DMS53 treated with DMSO at 0.1 percent for 48 hours (cell line): ENCODE measurements around the gene TMEM9.

Source experiments
- DNase-seq: peaks from one replicate; lab custom pipeline; 2025; ENCODE audit not compliant: unreplicated experiment; lab: John Stamatoyannopoulos, UW

The TMEM9 gene

DNA sequence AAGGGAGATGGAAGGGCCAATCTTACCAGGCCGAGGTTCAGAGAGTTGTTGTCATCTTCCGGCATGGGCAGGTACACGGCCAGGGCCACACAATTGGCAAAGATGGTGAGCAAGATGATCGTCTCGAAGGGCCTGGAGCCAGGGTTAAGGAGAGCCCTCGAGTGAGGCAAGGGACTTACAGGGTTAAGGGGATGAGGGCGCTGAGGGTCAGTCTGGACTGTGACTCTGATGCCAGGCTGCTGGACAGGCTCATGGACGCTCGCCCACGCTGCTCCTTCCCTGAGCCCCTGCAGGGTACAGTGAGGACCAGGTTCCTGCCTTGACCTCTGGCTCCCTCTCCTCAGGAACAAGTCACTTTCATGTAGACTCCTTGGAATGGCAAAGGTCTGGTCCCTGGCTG lies 44.1 kb downstream of the TMEM9 start:
- no peak for DNase-seq

DNA sequence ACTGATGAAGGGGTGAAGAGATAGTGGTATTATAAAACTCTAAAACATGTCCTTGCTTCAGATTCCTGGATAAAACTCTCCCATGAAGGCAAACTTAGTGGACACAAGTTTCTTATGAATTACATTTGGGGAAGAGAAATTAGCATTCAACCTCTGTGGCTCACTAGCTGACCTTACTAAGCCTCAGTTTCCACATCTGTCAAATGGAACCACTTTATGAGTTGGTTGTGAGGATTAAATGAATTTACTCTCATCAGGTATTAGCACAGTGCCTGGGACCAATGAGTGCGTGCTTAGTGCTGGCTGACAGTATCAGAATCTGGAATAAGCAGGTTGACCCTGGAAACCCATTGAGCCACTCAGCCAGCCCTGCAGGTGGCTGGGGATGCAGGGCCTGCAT lies 44.6 kb downstream of the TMEM9 start:
- DNase-seq, result no peak

DNA sequence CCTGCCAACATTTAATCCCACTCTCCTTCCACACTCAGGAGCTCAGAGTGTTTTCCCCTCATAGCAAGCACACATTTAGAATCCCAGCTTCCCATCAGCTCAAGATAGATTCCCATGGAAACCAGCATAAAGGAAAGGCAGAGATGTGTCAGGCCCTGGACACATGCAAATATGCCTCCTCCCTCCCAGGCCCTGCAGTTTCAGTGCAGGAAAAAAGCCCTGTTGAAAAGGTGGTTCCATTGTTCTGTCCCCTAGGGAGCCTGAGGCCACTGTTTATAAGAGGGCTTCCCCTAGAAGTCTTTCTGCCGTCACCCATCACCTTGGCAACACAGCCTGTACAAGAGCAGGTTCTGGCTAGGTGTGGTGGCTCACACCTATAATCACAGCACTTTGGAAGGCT lies 45.7 kb downstream of the TMEM9 start:
- DNase-seq, result no peak

DNA sequence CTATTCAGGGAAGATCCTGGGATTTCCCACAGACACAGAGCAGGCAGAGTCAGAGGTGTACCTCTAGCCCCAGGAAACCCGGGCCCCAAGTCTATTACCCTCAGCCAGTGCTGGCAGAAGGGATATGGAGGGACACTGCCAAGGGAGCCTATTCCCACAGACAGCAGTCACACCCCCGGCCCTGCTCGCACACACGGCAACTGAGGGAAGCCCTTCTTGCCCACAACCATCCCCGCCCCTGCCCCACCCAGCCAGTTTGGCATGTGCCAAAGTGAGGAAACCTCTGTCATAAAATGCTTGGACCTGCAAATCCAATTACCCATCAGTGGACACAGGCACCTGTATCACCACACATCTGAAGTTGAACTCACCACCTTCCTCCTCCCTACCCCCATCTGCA lies 48.6 kb downstream of the TMEM9 start:
- no peak for DNase-seq

DNA sequence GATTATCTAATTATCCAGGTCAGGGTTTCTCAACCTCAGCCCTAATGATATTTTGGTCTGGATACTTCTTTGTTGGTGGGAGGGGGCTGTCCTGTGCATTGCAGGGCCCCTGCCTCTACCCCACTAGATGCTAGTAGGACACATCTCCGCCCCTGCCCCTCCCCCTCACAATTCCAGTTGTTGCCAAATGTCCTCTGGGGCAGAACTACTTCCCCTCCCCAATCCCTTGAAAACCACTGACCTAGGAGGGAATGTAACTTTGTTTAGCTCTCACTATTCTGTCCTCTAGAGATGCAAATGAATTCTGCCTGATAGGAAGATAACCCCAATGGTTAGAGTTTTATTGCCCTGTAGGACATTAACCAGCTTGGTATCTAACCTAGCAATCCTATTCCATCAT lies 50.1 kb downstream of the TMEM9 start:
- DNase-seq, result no peak

DNA sequence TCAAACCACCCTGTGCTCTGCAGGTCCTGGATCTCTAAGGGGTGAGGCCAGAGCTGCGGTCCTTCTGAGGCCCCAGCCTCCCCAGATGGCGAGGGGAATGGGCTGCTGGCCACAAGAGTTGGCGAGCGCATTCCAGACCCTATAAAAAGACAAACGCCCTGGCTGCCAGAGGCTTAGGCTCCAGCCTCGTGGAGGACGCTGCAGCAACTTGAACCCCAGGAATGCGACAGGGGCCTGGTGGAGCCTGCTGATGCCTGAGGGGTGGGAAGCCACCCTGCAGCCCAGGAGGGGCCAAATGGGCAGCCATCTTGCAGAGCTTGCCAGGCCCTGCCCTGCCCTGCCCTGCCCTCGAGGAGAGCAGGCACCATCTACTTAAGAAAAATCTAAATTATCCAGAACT lies 50.6 kb downstream of the TMEM9 start:
- DNase-seq, result no peak

DNA sequence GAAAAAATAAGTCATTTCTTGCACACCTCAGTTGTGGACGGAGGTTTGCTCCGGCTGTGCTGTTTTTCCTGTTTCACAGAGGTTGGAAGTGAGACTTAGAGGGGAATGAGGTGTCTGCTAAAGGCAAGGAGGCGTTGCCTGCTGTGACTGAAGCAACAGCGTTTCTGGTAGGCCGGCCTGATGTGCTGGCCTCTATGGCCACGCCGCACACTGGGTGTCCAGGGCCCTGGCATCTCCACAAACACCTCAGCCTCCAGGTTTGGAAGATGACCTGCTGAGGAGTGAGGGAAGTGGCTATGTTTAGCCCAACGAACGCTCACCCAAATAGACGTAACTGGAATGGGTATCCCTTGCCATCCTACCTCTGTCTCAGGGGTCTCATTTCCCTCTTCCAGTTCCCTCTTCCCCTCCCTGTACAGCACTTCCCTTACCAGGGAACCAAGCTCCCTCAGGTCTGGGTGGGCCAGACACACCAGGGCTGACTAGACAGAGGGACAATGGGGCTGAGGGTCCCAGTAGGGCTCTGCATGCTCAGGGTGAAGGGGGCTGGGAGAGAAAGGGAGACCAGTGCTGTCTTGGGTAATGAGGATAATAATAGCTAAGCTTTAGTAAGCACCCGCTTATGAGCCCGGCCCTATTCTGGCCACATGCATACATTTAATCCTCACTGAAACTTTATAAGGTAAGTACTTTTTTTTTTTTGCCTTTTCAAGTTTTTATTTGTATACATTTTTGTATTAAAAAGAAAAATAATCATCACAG lies 53.9 kb downstream of the TMEM9 start:
- no peak for DNase-seq

DNA sequence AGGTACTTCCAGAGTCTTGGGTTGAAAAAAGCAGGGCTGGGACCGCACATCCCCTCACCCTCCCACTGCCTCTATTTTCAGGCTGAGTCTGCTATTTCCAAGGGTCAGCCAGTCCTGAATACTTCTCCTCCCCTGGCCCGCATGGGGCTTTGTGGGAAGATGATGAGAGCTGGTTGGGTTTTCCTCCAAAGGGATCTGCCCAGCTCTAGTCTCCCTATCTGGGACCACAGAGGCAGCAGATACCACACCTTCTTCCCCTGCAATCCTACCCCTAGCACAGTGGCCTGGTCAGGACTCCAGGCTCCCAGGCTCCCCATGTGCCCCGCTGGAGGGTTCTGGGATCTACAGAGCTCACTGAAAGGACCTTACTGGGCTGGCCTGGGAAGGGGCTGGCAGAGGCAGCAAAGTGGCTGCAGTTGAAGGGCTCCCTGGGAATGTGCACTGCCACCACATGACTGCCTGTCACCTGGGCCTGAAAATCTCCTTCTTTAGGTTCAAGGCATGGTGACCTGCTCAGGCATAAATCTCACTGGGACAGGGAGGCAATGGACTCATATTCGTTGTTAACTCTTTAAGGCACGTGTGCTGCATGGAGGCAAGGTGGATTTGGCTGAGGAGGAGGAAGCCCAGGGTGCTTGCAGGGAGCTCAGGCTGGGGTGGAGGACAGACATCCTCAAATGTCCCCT lies 55.1 kb downstream of the TMEM9 start:
- DNase-seq, result no peak

DNA sequence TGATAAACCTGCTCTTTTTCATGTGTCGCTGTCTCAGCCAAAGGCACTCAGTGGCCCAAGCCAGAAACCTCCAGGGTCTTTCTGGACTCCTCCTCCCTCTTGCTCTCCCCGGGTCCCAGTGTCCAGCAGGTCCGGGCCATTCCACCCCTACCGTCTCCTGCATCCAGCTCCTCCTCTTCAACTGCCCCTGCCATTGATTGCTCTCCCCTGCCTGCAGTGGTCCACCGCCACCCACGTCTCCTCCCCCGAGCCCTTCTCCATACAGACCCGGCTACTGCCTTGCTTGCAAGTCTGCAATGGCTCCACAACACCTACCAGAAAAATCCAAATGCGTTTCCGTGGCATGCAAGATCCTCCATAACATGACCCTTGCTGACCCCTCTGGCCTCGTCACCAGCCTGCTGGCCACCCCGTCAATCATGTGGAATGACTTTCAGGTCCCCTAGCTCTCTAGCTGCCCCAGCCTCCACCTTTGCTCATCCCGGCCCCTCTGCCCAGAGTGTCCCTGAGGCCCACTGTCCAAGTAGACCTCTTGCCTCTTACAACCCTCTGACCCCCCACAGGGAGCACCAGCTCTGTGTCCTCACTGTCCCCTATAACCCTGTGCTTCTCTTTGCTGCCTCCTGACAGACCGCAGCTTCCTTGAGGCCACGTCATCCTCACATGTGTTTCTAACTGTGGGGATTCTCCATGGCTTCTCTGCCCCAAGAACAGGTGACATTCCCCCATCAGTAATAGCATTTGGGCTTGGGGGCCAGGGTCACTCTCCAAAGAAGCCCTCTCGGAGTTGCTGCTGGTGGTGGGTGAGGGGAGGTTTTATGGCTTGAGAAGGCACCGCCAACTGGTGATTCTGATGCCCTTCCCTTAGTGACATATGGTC lies 57.1 kb downstream of the TMEM9 start:
- DNase-seq, result no peak

DNA sequence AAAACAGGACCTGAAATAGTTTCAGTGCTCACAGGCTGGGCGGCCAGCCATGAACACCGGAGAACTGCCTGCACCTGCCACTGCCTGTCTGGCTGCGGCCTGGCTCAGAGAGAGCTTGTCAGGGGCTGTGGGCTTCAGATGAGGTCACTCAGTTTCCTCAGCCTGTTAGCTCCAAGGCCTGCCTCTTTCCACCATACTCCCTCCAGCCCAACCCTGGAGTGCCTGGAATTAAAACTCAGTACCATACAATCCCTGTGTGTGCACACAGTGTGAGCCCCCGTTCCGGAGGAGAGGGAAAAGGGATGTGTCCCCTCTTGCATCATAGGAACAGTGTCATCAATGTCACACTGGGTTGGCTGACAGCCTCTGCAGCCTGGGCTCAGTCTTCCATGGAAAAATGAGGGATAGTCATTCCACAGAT lies 58.2 kb downstream of the TMEM9 start:
- no peak for DNase-seq

DNA sequence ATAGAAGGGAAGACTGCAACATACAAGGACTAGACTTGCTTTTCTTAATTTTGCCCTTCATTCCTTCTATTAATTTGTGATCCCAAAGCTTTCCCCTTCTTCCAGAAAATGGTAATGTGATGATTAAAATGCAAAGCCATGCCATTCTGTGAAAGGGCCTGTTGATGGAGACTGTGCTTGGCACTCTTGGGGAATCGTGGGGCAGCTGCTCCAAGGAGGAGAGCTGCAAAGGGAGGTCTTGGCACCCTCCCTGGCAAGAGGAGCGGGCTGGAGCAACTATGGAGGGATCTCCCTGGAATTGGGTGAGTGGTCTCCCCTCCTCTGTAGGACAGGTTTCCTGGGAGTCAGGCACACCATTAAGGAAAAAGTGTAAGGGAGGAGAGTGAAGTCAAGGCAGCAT lies 58.7 kb downstream of the TMEM9 start:
- DNase-seq, result no peak

DNA sequence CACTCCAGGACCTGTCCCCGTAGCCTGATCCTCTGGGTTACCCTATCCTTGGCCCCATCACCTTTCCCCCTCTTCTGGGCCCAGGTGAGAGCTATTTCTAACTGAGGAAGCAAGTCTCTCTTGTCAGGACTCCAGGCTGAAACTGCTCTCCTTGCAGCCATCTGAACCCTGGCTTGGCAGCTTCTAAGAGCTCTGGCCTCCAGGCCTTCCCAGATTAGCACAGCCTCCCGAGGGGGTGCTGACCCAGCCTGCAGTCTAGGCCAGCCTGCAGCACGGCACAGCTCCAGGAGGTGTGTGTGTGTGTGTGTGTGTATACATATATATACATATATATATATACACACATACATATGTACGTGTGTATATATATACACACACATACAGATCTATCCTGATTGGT lies 59.4 kb downstream of the TMEM9 start:
- no peak for DNase-seq

DNA sequence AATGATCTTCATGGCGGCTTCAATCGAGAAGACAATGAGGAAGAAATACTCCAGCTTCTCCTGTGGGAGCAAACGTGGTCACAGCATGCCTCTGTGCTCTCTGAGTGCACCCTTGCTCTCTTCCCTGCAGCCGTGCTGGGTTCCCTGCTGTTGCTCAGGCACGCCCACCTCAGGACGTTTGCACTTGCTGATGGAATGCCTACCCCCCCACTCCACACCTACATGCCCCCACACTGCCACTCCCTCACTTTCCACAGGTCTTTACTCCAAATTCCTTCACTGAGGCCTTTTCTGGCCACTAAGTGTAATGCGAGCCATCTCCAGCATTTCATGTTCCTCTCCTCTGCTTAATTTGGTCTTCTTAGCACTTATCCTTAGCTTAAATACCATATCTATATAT lies 60.3 kb downstream of the TMEM9 start:
- no peak for DNase-seq

DNA sequence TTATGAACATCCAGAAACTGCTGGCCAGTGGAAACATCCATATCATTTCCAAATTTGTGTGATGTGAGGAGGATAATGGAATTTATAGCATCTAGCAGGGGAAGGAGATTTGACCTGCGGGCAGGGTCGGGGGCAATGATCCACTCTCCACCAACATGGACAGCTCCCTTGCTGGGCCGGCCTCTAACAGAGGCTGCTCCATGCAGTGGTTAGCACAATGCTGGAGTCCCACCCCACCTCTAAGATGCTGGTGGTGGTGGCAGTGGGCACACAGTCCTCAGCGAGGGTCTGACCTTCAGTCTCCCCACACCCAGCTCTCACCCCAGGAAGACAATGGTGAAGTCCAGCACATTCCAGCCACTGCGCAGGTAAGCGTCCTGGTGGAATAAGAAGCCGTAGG lies 60.7 kb downstream of the TMEM9 start:
- DNase-seq, result no peak

DNA sequence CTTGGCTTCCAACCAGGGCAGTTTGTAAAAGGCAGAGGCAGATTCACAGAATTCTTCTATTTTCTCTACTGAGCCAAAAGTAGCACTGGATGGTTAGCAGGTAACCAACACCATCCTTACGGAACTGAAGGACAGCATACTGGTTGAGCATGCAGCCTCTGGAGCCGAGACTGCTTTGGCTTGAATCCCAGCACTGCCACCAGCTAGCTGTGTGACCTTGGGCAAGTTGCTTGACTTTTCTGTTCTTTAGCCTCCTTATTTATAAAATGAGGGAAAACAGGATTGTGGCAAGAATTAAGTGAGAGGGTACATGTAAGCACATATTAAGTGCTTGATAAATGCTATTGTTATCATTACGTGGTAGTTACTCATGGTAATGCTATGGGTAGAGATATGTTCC lies 61.5 kb downstream of the TMEM9 start:
- no peak for DNase-seq

DNA sequence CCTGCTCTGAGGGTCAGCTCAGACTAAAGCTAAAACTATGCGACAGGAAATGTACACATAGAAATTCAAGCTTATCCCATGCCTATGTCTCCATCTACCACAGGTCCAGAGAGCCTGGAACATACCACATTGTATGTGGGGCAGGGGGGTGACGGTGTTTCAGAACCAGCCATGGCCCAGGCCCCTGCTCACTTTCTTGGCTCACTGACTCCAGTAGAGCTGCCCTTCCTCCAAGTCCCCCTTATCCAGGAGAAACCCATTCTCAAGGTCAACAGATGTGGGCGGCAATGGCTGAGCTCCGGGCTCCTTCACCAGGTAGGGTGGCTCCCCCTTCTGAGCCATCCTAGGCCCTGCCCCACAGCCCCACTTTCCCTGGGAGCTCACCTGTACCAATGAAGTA lies 63.0 kb downstream of the TMEM9 start:
- DNase-seq, result no peak

DNA sequence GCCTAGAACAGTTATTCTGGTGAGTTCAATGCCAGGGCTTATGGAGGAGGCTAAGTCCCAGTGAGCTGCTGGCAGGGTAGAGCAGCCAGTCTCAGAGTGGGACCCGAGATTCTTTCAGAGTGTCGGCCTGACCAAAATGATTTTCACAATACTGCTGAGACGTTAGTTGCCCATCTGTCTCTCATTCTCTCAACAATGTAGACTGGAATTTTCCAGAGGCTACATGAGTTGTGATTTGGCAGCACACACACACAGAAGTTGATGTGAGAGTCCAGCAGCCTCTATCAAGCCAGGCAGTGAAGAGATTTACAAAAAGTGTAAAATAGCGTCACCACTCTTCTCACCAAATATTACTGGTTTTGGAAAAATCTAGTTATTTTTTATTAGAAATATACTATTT lies 63.7 kb downstream of the TMEM9 start:
- no peak for DNase-seq

DNA sequence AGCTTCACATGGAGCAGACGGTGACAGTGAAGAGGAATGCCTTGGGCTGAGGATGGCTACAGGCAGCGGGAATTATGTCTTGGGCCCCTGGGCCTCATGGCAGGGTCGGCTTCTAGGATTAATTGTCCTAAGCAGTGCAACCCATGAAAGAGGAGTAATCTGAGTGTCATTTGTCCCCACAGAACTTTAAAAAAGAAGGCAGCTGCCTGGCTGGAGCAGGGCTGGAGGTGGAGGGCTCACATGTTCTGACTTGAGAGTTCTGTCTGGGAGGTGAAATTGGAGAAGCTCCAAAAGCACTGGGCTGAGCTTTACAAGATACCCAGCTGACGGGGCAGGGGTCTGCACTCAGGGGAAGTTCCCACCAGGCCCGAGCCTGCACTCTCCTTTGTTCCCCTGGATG lies 64.7 kb downstream of the TMEM9 start:
- DNase-seq, result no peak

DNA sequence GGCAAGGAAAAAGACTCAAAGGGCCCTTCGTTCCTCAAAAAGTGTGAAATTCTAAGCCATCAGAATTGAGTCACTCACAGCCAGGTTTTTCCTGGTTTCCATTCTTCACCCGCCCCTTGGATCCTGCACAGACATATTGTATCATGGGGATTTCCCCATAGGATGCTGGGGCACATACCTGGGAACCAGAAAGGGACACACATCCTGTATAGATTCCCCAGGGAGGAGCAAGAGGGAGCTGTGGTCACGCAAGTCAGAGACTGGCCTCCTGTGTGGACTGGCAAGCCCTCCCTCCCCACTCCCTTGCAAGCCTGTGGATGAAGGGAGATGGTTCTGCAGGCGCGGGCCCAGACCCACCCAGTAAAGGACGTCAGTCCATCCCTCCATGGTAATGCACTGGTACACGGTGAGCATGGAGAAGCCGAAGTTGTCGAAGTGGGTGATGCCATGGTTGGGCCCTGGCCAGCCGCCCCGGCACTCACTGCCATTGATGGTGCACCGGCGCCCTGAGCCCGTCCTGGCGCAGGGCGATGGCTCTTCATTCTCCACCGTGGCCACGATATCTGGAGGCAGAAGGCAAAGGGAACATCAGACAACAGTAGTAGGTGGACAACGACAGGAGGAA lies 65.3 kb downstream of the TMEM9 start:
- DNase-seq, result no peak

DNA sequence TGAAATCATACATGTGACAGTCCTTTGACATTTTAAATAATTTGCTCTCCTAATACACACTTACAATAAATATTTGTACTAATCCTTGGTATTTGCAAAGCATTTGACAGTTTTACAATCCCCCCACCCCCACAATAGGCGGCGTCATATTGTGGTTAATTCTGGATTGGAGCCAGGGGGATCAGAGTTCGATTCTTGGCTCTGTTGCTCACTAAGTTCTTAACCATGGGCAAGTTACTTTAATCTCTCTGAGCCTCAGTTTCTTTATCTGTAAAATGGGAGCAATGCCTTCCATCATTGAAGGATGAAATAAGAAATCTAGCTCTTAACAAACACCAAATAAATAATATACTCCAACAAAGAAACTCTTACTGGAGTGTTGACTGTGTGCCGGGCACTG lies 65.9 kb downstream of the TMEM9 start:
- DNase-seq, result no peak

DNA sequence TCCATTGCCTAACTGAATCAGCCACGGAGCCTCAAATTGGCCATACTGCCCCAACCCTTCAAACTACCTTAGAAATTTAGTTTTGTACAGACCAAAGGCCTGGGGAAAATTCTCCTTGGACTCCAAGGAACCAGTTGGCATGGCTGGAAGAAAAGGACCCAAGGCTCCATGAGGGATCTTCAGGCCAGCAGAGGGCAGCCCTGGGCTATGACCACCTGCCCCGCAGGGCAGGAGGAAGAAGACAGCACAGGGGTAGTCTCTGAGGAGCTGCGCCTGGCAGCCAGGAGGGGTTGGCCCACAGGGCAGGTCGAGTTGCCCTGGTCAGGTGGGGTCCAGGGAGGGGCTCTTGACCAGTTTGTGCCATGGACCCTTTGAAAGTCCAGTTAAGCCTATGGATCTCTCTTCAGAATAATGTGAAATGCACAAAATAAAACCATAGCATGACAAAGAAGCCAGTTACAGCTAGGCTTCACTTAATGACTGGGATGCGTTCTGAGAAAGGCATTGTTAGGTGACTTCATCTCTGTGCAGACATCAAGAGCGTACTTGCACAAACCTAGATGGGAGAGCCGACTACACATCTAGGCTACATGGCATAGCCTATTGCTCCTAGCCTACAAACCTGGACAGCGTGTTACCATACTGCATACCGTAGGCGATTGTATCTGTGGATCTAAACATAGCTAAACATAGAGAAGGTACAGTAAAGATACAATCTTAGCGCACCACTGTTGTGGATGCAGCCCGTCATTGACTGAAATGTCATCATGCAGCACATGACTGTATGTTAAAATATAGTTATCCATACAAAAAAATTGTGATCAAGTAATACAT lies 68.2 kb downstream of the TMEM9 start:
- DNase-seq, result peak; percentile 76
